CD14-positive monocyte (primary cell): ENCODE data around the gene CNGA1. TPM values are rescaled to one million over a fixed set of nuclear protein-coding genes. Genes with fewer than 3 reads are reported as not detected.

Experiments used
- DNase-seq, 3 donors: peaks; one replicate each; pipeline ENCODE4 v3.0.0-alpha.2; 2011 to 2022
- H2AFZ ChIP-seq: 2 replicates; pipeline ENCODE4 v1.6.0; 2012; ENCODE audit warnings: mild to moderate bottlenecking, low read depth, low read length, inconsistent platforms; ENCODE audit not compliant: insufficient read depth, poor library complexity, severe bottlenecking
- H3K27ac ChIP-seq, 2 donors: 1 replicate in 1 of 2; 2 replicates in 1 of 2; pipeline ENCODE4 v1.5.1; 2012 to 2013; ENCODE audit warnings: low read length in 2 of 2, control low read depth in 1 of 2, inconsistent platforms in 1 of 2, low read depth in 1 of 2, mild to moderate bottlenecking in 1 of 2
- H3K27me3 ChIP-seq, 2 donors: one replicate each; pipeline versions ENCODE4 v1.6.0 to v1.6.1; 2011 to 2013; ENCODE audit warnings: low read length in 2 of 2; ENCODE audit not compliant: control insufficient read depth in 2 of 2, insufficient read depth in 2 of 2
- H3K36me3 ChIP-seq, 2 donors: replicated peaks in 1 of 2; 1 replicate in 1 of 2; 2 replicates in 1 of 2; pipeline versions ENCODE4 v1.5.1 to v1.6.1; 2012 to 2013; ENCODE audit warnings: low read length in 2 of 2, control low read depth in 1 of 2, inconsistent platforms in 1 of 2, mild to moderate bottlenecking in 1 of 2; ENCODE audit not compliant: insufficient read depth in 2 of 2, control insufficient read depth in 1 of 2
- H3K4me1 ChIP-seq, 2 donors: 1 replicate in 1 of 2; 2 replicates in 1 of 2; pipeline versions ENCODE4 v1.5.1 to v1.6.1; 2012 to 2013; ENCODE audit warnings: low read length in 2 of 2, control low read depth in 1 of 2, inconsistent platforms in 1 of 2, mild to moderate bottlenecking in 1 of 2, moderate library complexity in 1 of 2; ENCODE audit not compliant: insufficient read depth in 2 of 2, control insufficient read depth in 1 of 2
- H3K4me2 ChIP-seq: replicated peaks from 2 replicates; pipeline ENCODE3; 2012; ENCODE audit warnings: low read length, moderate library complexity, mild to moderate bottlenecking; ENCODE audit not compliant: poor library complexity, severe bottlenecking; ENCODE audit errors: extremely low read depth
- H3K4me3 ChIP-seq, 3 experiments: fragments of 200-600 bp in 1 of 3; sonication (generic) in 1 of 3; replicated peaks in 1 of 3; 1 replicate in 2 of 3; 2 replicates in 1 of 3; pipeline ENCODE4 v1.5.1; 2011 to 2013; ENCODE audit warnings: low read length in 3 of 3, mild to moderate bottlenecking in 3 of 3, control low read depth in 2 of 3, low read depth in 2 of 3, inconsistent platforms in 1 of 3, moderate library complexity in 1 of 3
- H3K79me2 ChIP-seq: 2 replicates; pipeline ENCODE4 v1.6.0; 2012; ENCODE audit warnings: mild to moderate bottlenecking, control low read depth, inconsistent platforms, low read length, moderate library complexity; ENCODE audit not compliant: insufficient read depth
- H3K9ac ChIP-seq: 2 replicates; pipeline ENCODE4 v1.6.0; 2017; ENCODE audit warnings: low read length, mild to moderate bottlenecking; ENCODE audit not compliant: insufficient read depth, poor library complexity, severe bottlenecking
- H3K9me3 ChIP-seq, 2 donors: replicated peaks in 1 of 2; 1 replicate in 1 of 2; 2 replicates in 1 of 2; pipeline versions ENCODE4 v1.5.1 to v1.6.1; 2012 to 2013; ENCODE audit warnings: low read length in 2 of 2, control low read depth in 1 of 2; ENCODE audit not compliant: control insufficient read depth in 1 of 2, insufficient read depth in 1 of 2
- H4K20me1 ChIP-seq: 2 replicates; pipeline ENCODE4 v1.6.0; 2012; ENCODE audit warnings: mild to moderate bottlenecking, low read length, control low read depth, moderate library complexity; ENCODE audit not compliant: insufficient read depth
- H3K27ac Mint-ChIP-seq, 7 donors: one replicate each; pipeline ENCODE4 v1.8.0; 2020; ENCODE audit warnings: mild to moderate bottlenecking in 7 of 7, mixed read lengths in 7 of 7, moderate library complexity in 6 of 7, inconsistent platforms in 2 of 7
- H3K27me3 Mint-ChIP-seq, 3 donors: one replicate each; pipeline ENCODE4 v1.8.0; 2021 to 2022; ENCODE audit warnings: low read depth in 3 of 3, mild to moderate bottlenecking in 3 of 3, mixed read lengths in 3 of 3, moderate library complexity in 3 of 3, inconsistent platforms in 1 of 3
- H3K36me3 Mint-ChIP-seq, 2 donors: one replicate each; pipeline ENCODE4 v1.8.0; 2020; ENCODE audit warnings: mixed read lengths in 2 of 2, inconsistent platforms in 1 of 2, mild to moderate bottlenecking in 1 of 2
- H3K4me1 Mint-ChIP-seq: one replicate; pipeline ENCODE4 v1.8.0; 2020; ENCODE audit warnings: mild to moderate bottlenecking, mixed read lengths
- H3K4me3 Mint-ChIP-seq, 2 donors: one replicate each; pipeline ENCODE4 v1.8.0; 2020; ENCODE audit warnings: mild to moderate bottlenecking in 2 of 2, mixed read lengths in 2 of 2, moderate library complexity in 1 of 2
- H3K9me3 Mint-ChIP-seq, 7 donors: one replicate each; pipeline ENCODE4 v1.8.0; 2020 to 2022; ENCODE audit warnings: mixed read lengths in 7 of 7, mild to moderate bottlenecking in 6 of 7, moderate library complexity in 6 of 7, inconsistent platforms in 2 of 7
- WGBS: methylation state at CpG from one replicate; pipeline ENCODE4 v1.1.5; 2013; ENCODE audit warnings: missing lambda C conversion rate; ENCODE audit not compliant: insufficient coverage; 5-methylcytosine and 5-hydroxymethylcytosine counted together
- intact Hi-C, 2 donors: fragments of 100-400 bp; cut with micrococcal nuclease; formaldehyde crosslinking; loops; one replicate each; pipeline versions ENCODE4 v1.15.0 to v1.15.1; 2023
- polyA plus RNA-seq, 3 donors: library from polyadenylated mRNA; depleted of rRNA in 1 of 3; unstranded in 2 of 3; stranded (reverse) in 1 of 3; fragments of 300-500 nt in 2 of 3; fragments of >200 nt in 1 of 3; fragmentation: Illumina TruSeq in 2 of 3; gene quantifications; 1 replicate in 2 of 3; 2 replicates in 1 of 3; pipeline ENCODE4 v1.2.3, GENCODE V29; 2012 to 2021
- TF ChIP-seq, protein P1 (sequence below): fragments of 200-600 bp; IDR thresholded peaks from one replicate; pipeline ENCODE4 v1.8.0; 2022; ENCODE audit warnings: antibody characterized with exemption, mild to moderate bottlenecking

The CNGA1 gene
- polyA plus RNA-seq, 3 donors = not detected

DNA sequence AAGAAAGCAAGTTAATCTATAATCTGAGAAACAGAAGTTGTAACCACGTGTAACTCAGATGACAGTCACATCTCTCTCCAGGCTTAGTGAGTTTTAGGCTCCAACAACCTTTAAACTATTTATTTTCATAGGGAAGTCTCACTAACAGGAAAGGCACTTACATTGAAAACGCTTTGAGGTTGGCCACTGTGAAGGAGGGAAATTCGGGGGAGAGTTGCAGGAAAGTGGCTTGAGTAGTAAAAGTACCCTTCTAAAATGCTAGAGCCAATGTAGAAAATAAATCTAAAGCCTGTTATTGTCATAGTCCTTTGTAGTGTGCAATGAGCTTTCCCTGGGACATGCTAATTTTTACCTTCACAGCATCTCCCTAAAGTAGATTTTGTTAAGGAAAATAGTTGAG lies 101.1 kb downstream of the CNGA1 start:
- peaks cover 3 to 9% of the 10 kb centered on the region in 2 donors for H3K36me3 ChIP-seq
- WGBS = no CpG with 5 or more reads among the region's 3 CpGs
- intact Hi-C loops = no loop called here
- Mint-ChIP-seq H3K4me3 (peak overlapping the region in 1 of 2 donors; percentile 96), H3K4me1 (peaks cover 48% of the 10 kb centered on the region), H3K27ac (peak overlapping the region in 3 of 7 donors; percentile 46 to 94 (median 88)), H3K9me3 (peaks cover 11 to 20% (median 15%) of the 10 kb centered on the region in 7 donors), H3K36me3 (peaks cover 17 to 20% of the 10 kb centered on the region in 2 donors), H3K27me3 (peaks cover 0 to 2% (median 1%) of the 10 kb centered on the region in 3 donors)
- H2AFZ ChIP-seq = peak overlapping the region; percentile 54
- TF ChIP-seq, protein P1, sequence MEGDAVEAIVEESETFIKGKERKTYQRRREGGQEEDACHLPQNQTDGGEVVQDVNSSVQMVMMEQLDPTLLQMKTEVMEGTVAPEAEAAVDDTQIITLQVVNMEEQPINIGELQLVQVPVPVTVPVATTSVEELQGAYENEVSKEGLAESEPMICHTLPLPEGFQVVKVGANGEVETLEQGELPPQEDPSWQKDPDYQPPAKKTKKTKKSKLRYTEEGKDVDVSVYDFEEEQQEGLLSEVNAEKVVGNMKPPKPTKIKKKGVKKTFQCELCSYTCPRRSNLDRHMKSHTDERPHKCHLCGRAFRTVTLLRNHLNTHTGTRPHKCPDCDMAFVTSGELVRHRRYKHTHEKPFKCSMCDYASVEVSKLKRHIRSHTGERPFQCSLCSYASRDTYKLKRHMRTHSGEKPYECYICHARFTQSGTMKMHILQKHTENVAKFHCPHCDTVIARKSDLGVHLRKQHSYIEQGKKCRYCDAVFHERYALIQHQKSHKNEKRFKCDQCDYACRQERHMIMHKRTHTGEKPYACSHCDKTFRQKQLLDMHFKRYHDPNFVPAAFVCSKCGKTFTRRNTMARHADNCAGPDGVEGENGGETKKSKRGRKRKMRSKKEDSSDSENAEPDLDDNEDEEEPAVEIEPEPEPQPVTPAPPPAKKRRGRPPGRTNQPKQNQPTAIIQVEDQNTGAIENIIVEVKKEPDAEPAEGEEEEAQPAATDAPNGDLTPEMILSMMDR = no peak
- H3K27me3 ChIP-seq = no peaks in the 10 kb centered on the region
- peaks cover 17 to 52% of the 10 kb centered on the region in 2 donors for H3K4me1 ChIP-seq
- H4K20me1 ChIP-seq = peaks cover 5% of the 10 kb centered on the region
- peak overlapping the region; percentile 96 for H3K4me2 ChIP-seq
- H3K79me2 ChIP-seq = peaks cover 22% of the 10 kb centered on the region
- H3K9ac ChIP-seq = no peak overlapping the region
- DNase-seq = no peak
- no peaks in the 10 kb centered on the region for H3K9me3 ChIP-seq
- peak overlapping the region in 1 of 3 experiments; percentile 99 for H3K4me3 ChIP-seq
- peak overlapping the region in 1 of 2 donors; percentile 89 for H3K27ac ChIP-seq

DNA sequence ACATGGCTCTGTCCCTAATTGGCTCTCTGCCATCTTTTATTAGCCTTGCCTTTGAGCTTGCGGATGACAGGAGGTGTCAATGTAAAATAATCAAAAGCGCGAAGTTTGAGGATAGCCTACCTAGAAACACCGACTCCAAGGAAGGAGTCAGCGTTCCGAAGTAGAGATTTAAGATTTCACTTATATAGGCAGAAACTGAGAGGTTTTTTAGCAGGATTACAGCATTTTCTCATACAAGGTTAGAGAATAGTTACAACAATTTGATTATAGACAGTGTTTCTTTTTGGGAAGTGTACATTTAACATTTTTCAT lies 101.6 kb downstream of the CNGA1 start:
- H3K4me3 ChIP-seq = peak overlapping the region; percentile 54 to 99 (median 99)
- peaks cover 17 to 52% of the 10 kb centered on the region in 2 donors for H3K4me1 ChIP-seq
- DNase-seq = no peak
- peak overlapping the region; percentile 96 to 98 for H3K4me3 Mint-ChIP-seq
- H3K27me3 Mint-ChIP-seq = peaks cover 0 to 2% (median 1%) of the 10 kb centered on the region in 3 donors
- peak overlapping the region; percentile 83 for H3K9ac ChIP-seq
- H3K9me3 Mint-ChIP-seq = peaks cover 10 to 15% (median 12%) of the 10 kb centered on the region in 7 donors
- peaks cover 5% of the 10 kb centered on the region for H4K20me1 ChIP-seq
- peaks cover 20 to 22% of the 10 kb centered on the region in 2 donors for H3K36me3 Mint-ChIP-seq
- peaks cover 44% of the 10 kb centered on the region for H3K4me1 Mint-ChIP-seq
- peak overlapping the region; percentile 86 to 94 (median 88) for H3K27ac Mint-ChIP-seq
- peak overlapping the region in 1 of 2 donors; percentile 89 for H3K27ac ChIP-seq
- intact Hi-C loops = no loop called here
- H3K27me3 ChIP-seq = no peaks in the 10 kb centered on the region
- WGBS = no CpG with 5 or more reads among the region's 6 CpGs
- H3K79me2 ChIP-seq = peaks cover 25% of the 10 kb centered on the region
- TF ChIP-seq, protein P1 = no peak
- H3K9me3 ChIP-seq = no peaks in the 10 kb centered on the region
- H3K36me3 ChIP-seq = peaks cover 3 to 14% of the 10 kb centered on the region in 2 donors
- H2AFZ ChIP-seq = peak overlapping the region; percentile 54
- peak overlapping the region; percentile 96 for H3K4me2 ChIP-seq
